Kidney epithelial cell (primary cell): Measurements from ENCODE around the gene SLC10A6. TPM values are rescaled to one million over a fixed set of nuclear protein-coding genes. Genes with fewer than 3 reads are reported as not detected.

ENCODE experiments used
- DNase-seq: peaks from one replicate; pipeline ENCODE4 v3.0.0-alpha.2; 2010; ENCODE audit warnings: low read depth
- H3K27me3 ChIP-seq: 2 replicates; pipeline ENCODE4 v1.6.0; 2011; ENCODE audit warnings: low read length; ENCODE audit not compliant: control insufficient read depth, insufficient read depth
- H3K36me3 ChIP-seq: 2 replicates; pipeline ENCODE4 v1.5.1; 2011; ENCODE audit warnings: low read length; ENCODE audit not compliant: control insufficient read depth, insufficient read depth
- H3K4me3 ChIP-seq: 2 replicates; pipeline ENCODE4 v1.5.1; 2011; ENCODE audit warnings: low read depth, mild to moderate bottlenecking, control low read depth, low read length
- CTCF ChIP-seq: IDR thresholded peaks from 2 replicates; pipeline ENCODE4 v1.5.1; 2011; ENCODE audit warnings: mild to moderate bottlenecking, moderate library complexity, low read length, control low read depth, inconsistent platforms; ENCODE audit not compliant: insufficient read depth, poor library complexity, severe bottlenecking
- total RNA-seq: library from RNA; depleted of rRNA; stranded (reverse); fragments of >200 nt; gene quantifications from 2 replicates; pipeline ENCODE4 v1.2.3, GENCODE V29; 2015

Gene SLC10A6
- total RNA-seq, 1 donor from 2014 or later, result not detected

- Histone ChIP-seq H3K4me3 (no peak overlapping the region), H3K27me3 (no peaks in the 10 kb centered on the region), H3K36me3 (no peaks in the 10 kb centered on the region)
- no peak for TF ChIP-seq CTCF
- DNase-seq, result no peak
Measured at GRCh38 chr4:86856896-86857295, 7.7 kb upstream of the SLC10A6 start.

- TF ChIP-seq CTCF, result no peak
- Histone ChIP-seq H3K36me3 (no peaks in the 10 kb centered on the region), H3K4me3 (no peak overlapping the region), H3K27me3 (no peaks in the 10 kb centered on the region)
- DNase-seq, result peak; percentile 23
Measured at GRCh38 chr4:86855572-86855971, 6.4 kb upstream of the SLC10A6 start.

- Histone ChIP-seq H3K4me3 (no peak overlapping the region), H3K27me3 (no peaks in the 10 kb centered on the region), H3K36me3 (no peaks in the 10 kb centered on the region)
- no peak for DNase-seq
- TF ChIP-seq CTCF, result no peak
Measured at GRCh38 chr4:86853209-86853608, 4.0 kb upstream of the SLC10A6 start.

- no peak for TF ChIP-seq CTCF
- no peak overlapping the region for H3K4me3 ChIP-seq
- no peaks in the 10 kb centered on the region for H3K36me3 ChIP-seq
- H3K27me3 ChIP-seq, result no peaks in the 10 kb centered on the region
- no peak for DNase-seq
Measured at GRCh38 chr4:86848136-86848535, 1.0 kb downstream of the SLC10A6 start.

- DNase-seq, result no peak
- Histone ChIP-seq H3K4me3 (no peak overlapping the region), H3K27me3 (no peaks in the 10 kb centered on the region), H3K36me3 (no peaks in the 10 kb centered on the region)
- no peak for TF ChIP-seq CTCF
Measured at GRCh38 chr4:86847571-86847970, 1.6 kb downstream of the SLC10A6 start.

- TF ChIP-seq CTCF, result no peak
- Histone ChIP-seq H3K27me3 (no peaks in the 10 kb centered on the region), H3K36me3 (no peaks in the 10 kb centered on the region), H3K4me3 (no peak overlapping the region)
- DNase-seq, result no peak
Measured at GRCh38 chr4:86846921-86847320, 2.3 kb downstream of the SLC10A6 start.
